Endothelial cell of umbilical vein (primary cell): Measurements from ENCODE around the gene EMC9. TPM values are rescaled to one million over a fixed set of nuclear protein-coding genes. Genes with fewer than 3 reads are reported as not detected.

Experiments
- BruUV-seq: library from RNA; stranded (reverse); fragments of 400-500 nt; replicated peaks from 2 replicates; lab custom pipeline; 2021; lab: Mats Ljungman, UMichigan
- CTCF ChIA-PET: fragments of 300-600, 350-600 bp; sonication (Branson Sonifier 250); formaldehyde crosslinking; loops from one replicate; lab custom pipeline; 2021; ENCODE audit warnings: antibody characterized with exemption, inconsistent platforms; lab: Charles Lee
- POLR2A ChIA-PET: fragments of 300-600, 350-600 bp; sonication (Branson Sonifier 250); formaldehyde crosslinking; loops from one replicate; lab custom pipeline; 2021; ENCODE audit warnings: antibody characterized with exemption, inconsistent platforms; lab: Charles Lee
- DNase-seq: peaks from one replicate; pipeline ENCODE4 v3.0.0-alpha.2; 2011; ENCODE audit warnings: low read depth, low spot score
- FAIRE-seq: peaks from 2 replicates; lab custom pipeline; 2011; peaks lifted over from hg19 to GRCh38; lab: Jason Lieb, UNC
- H2AFZ ChIP-seq: 2 replicates; pipeline ENCODE4 v1.6.0; 2012; ENCODE audit warnings: low read depth, low read length, control low read depth, inconsistent platforms
- H3K27ac ChIP-seq: 2 replicates; pipeline ENCODE4 v1.5.1; 2011; ENCODE audit warnings: low read depth, mild to moderate bottlenecking, control low read depth, low read length, moderate library complexity; ENCODE audit not compliant: insufficient read depth
- H3K27me3 ChIP-seq, 2 experiments: 2 replicates each; pipeline versions ENCODE4 v1.6.0 to v1.6.1; 2011; ENCODE audit warnings: low read length in 2 of 2, mixed read lengths in 1 of 2; ENCODE audit not compliant: control insufficient read depth in 2 of 2, insufficient read depth in 2 of 2
- H3K36me3 ChIP-seq, 2 experiments: 2 replicates in 1 of 2; 3 replicates in 1 of 2; pipeline ENCODE4 v1.5.1; 2011; ENCODE audit warnings: low read length in 2 of 2, mild to moderate bottlenecking in 1 of 2, moderate library complexity in 1 of 2; ENCODE audit not compliant: control insufficient read depth in 2 of 2, insufficient read depth in 2 of 2; ENCODE audit errors: extremely low read depth in 1 of 2
- H3K4me1 ChIP-seq: 3 replicates; pipeline ENCODE4 v1.5.1; 2011; ENCODE audit warnings: mild to moderate bottlenecking, low read length; ENCODE audit not compliant: control insufficient read depth, insufficient read depth; ENCODE audit errors: extremely low read depth
- H3K4me2 ChIP-seq: 2 replicates; pipeline ENCODE4 v1.6.1; 2011; ENCODE audit warnings: low read length, control low read depth, mixed read lengths; ENCODE audit not compliant: insufficient read depth
- H3K4me3 ChIP-seq, 3 experiments: fragments of 200-600 bp in 1 of 3; sonication (generic), shearing (Covaris generic) in 1 of 3; replicated peaks in 1 of 3; 2 replicates each; pipeline ENCODE4 v1.5.1; 2011 to 2016; ENCODE audit warnings: control low read depth in 3 of 3, low read length in 3 of 3, mild to moderate bottlenecking in 2 of 3, inconsistent platforms in 1 of 3, low read depth in 1 of 3, moderate library complexity in 1 of 3; ENCODE audit not compliant: insufficient read depth in 1 of 3
- H3K79me2 ChIP-seq: 2 replicates; pipeline ENCODE4 v1.6.0; 2012; ENCODE audit warnings: low read length, inconsistent platforms; ENCODE audit not compliant: control insufficient read depth, insufficient read depth
- H3K9ac ChIP-seq: replicated peaks from 2 replicates; pipeline ENCODE3; 2011; ENCODE audit warnings: low read length, control low read depth; ENCODE audit not compliant: insufficient read depth; ENCODE audit errors: extremely low read depth
- H3K9me1 ChIP-seq: replicated peaks from 3 replicates; pipeline ENCODE4 v1.6.0; 2011; ENCODE audit warnings: mild to moderate bottlenecking, low read length; ENCODE audit not compliant: control insufficient read depth, insufficient read depth; ENCODE audit errors: extremely low read depth
- H3K9me3 ChIP-seq: replicated peaks from 2 replicates; pipeline ENCODE4 v1.5.1; 2012; ENCODE audit warnings: low read length, inconsistent platforms; ENCODE audit not compliant: control insufficient read depth, insufficient read depth
- H4K20me1 ChIP-seq: replicated peaks from 2 replicates; pipeline ENCODE3; 2011; ENCODE audit warnings: mild to moderate bottlenecking, low read length; ENCODE audit not compliant: control insufficient read depth, insufficient read depth; ENCODE audit errors: extremely low read depth
- CTCF ChIP-seq, 2 donors: IDR thresholded peaks; 1 replicate in 1 of 2; 2 replicates in 1 of 2; pipeline ENCODE4 v1.5.1; 2011; ENCODE audit warnings: low read length in 2 of 2, mild to moderate bottlenecking in 2 of 2, moderate library complexity in 2 of 2, control low read depth in 1 of 2, inconsistent platforms in 1 of 2, low read depth in 1 of 2; ENCODE audit not compliant: insufficient read depth in 1 of 2; ENCODE audit errors: extremely low read depth in 1 of 2
- EZH2 ChIP-seq: IDR thresholded peaks from 2 replicates; pipeline ENCODE4 v1.6.1; 2012; ENCODE audit warnings: borderline replicate concordance, low read depth, mild to moderate bottlenecking, moderate library complexity, low read length, inconsistent platforms; ENCODE audit not compliant: severe bottlenecking
- FOS ChIP-seq: IDR thresholded peaks from 2 replicates; pipeline ENCODE4 v1.6.1; 2011; ENCODE audit warnings: mild to moderate bottlenecking, low read length, moderate library complexity, borderline replicate concordance; ENCODE audit not compliant: insufficient read depth
- GATA2 ChIP-seq: IDR thresholded peaks from 2 replicates; pipeline ENCODE4 v1.7.0; 2011; ENCODE audit warnings: low read depth, mild to moderate bottlenecking, moderate library complexity, mixed read lengths, low read length; ENCODE audit not compliant: insufficient read length, insufficient read depth
- JUN ChIP-seq: IDR thresholded peaks from 2 replicates; pipeline ENCODE4 v1.6.1; 2011; ENCODE audit warnings: borderline replicate concordance, low read depth; ENCODE audit not compliant: insufficient read length, insufficient read depth
- MYC ChIP-seq: IDR thresholded peaks from one replicate; pipeline ENCODE4 v1.6.1; 2011; ENCODE audit warnings: mild to moderate bottlenecking, low read depth, low read length
- POLR2A ChIP-seq: IDR thresholded peaks from 2 replicates; pipeline ENCODE4 v1.6.1; 2012; ENCODE audit warnings: low read depth, mild to moderate bottlenecking, control low read depth, low read length
- POLR2AphosphoS5 ChIP-seq: IDR thresholded peaks from 2 replicates; pipeline ENCODE4 v1.6.1; 2012; ENCODE audit warnings: low read depth, mild to moderate bottlenecking, control low read depth, low read length, moderate library complexity; ENCODE audit not compliant: insufficient read depth
- dilution Hi-C: fragments of 300-500 bp; cut with MboI; formaldehyde crosslinking; loops from one replicate; pipeline ENCODE4 v1.15.0; 2019; ENCODE audit warnings: low sequenced_read_pairs; ENCODE audit not compliant: extremely low pct_ligation_motif_present
- intact Hi-C: fragments of 100-400 bp; cut with micrococcal nuclease; formaldehyde crosslinking; loops from one replicate; pipeline ENCODE4 v1.10.0; 2022
- polyA plus RNA-seq, 4 experiments: library from polyadenylated mRNA; depleted of rRNA in 3 of 4; stranded (reverse) in 3 of 4; unstranded in 1 of 4; fragments of >200 nt; gene quantifications; 2 replicates each; pipeline versions ENCODE4 v1.2.1 to v1.2.3, GENCODE V29; 2011 to 2012; ENCODE audit warnings: missing spikeins in 1 of 4
- total RNA-seq: library from RNA; stranded (reverse); gene quantifications from 2 replicates; pipeline ENCODE4 v1.2.3, GENCODE V29; 2021
- TF ChIP-seq, protein P1 (sequence below): IDR thresholded peaks from 2 replicates; pipeline ENCODE4 v1.6.1; 2011; ENCODE audit not compliant: insufficient read depth, insufficient read length

The EMC9 gene
- total and polyA plus RNA-seq, 2 donors (not counting 3 experiments of a cell fraction or from before 2014, with no cell fraction given), result 21.8 to 31.8 TPM

DNA sequence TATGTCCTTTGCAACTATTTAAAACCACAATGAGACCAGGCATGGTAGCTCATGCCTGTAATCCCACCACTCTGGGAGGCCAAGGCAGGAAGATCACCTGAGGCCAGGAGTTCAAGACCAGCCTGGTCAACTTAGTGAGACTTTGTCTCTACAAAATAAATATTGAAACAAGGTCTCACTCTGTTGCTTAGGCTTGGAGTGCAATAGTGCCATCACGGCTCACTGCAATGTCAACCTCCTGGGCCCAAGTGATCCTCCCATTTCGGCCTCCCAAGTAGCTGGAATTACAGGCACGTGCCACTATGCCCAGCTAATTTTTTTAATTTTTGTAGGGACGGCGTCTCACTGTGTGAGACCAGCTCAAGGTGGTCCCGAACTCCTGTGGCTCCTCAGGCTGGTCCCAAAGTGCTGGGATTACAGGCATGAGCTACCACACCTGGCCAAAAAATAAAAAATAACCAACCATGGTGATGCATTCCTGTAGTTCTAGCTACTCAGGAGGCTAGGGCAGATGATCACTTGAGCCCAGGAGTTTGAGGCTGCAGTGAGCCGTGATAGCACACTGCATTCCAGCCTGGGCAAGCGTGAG is 11.9 kb downstream of the EMC9 start:
- no peaks in the 10 kb centered on the region for H3K27me3 ChIP-seq
- no peaks in the 10 kb centered on the region for H3K79me2 ChIP-seq
- TF ChIP-seq, protein P1, sequence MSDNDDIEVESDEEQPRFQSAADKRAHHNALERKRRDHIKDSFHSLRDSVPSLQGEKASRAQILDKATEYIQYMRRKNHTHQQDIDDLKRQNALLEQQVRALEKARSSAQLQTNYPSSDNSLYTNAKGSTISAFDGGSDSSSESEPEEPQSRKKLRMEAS, result no peak
- TF ChIP-seq FOS, result no peak
- TF ChIP-seq POLR2AphosphoS5, result no peak
- no peak for TF ChIP-seq POLR2A
- TF ChIP-seq MYC, result no peak
- TF ChIP-seq EZH2, result no peak
- no peak for TF ChIP-seq JUN
- TF ChIP-seq GATA2, result no peak
- no peak for TF ChIP-seq CTCF (IDR thresholded peaks at IDR 0.05; ENCODE audit: extremely low read depth in 1 of 2, insufficient read depth in 1 of 2, low read depth in 1 of 2, low read length in 2 of 2)
- no peaks in the 10 kb centered on the region for H3K9me3 ChIP-seq
- H3K4me1 ChIP-seq, result no peaks in the 10 kb centered on the region
- H3K4me2 ChIP-seq, result no peak overlapping the region
- no peak overlapping the region for H2AFZ ChIP-seq
- dilution Hi-C loops (no loop called here), intact Hi-C loops (no loop called here)
- no peaks in the 10 kb centered on the region for H3K9me1 ChIP-seq
- POLR2A ChIA-PET, result interaction anchor here (0.6 to 1.1 kb wide), 2 partner anchors 14 to 814 kb away, joined by 4 read pairs; no protein-coding TSS in a partner anchor
- no peak overlapping the region for H3K9ac ChIP-seq
- BruUV-seq, result no TSS peak
- no peaks in the 10 kb centered on the region for H3K36me3 ChIP-seq
- no peak overlapping the region for H3K27ac ChIP-seq
- no peak overlapping the region for H3K4me3 ChIP-seq
- FAIRE-seq (no peak), DNase-seq (no peak)
- H4K20me1 ChIP-seq, result no peaks in the 10 kb centered on the region
- CTCF ChIA-PET, result interaction anchor here (0.6 kb wide), 1 partner anchor 99 kb away, joined by 3 read pairs; no protein-coding TSS in a partner anchor
